Fibroblast of skin of right biceps (primary cell): ENCODE measurements around the gene EDARADD.
"Not testable (repeated sequence)": the region's sequence is repeated elsewhere in the genome, so short reads cannot be mapped to it uniquely, and the experiment has no call there.

Source experiments
- DNase-seq: peaks from one replicate; pipeline ENCODE4 v3.0.0-alpha.2; 2013

The EDARADD gene

GRCh38 chr1:236491469-236492136 is 97.5 kb downstream of the EDARADD start:
- DNase-seq = no peak

DNA sequence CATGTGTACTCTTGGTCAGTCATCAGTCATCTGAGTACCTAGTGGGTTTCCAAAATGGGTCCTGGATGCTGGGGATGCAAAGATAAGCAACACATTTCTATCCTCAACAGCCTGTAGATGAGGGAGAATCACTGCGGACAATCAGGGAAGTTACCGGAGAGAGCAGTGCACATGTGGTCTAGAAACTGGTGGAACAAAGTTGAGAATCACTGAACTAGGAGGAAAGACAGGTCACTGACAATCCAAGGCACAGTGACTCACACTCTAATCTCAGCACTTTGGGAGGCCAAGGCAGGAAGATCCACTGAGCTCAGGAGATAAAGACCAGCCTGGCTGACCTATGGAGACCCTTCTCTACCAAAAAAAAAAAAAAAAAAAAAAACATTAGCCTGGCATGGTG is 98.3 kb downstream of the EDARADD start:
- no peak for DNase-seq

DNA sequence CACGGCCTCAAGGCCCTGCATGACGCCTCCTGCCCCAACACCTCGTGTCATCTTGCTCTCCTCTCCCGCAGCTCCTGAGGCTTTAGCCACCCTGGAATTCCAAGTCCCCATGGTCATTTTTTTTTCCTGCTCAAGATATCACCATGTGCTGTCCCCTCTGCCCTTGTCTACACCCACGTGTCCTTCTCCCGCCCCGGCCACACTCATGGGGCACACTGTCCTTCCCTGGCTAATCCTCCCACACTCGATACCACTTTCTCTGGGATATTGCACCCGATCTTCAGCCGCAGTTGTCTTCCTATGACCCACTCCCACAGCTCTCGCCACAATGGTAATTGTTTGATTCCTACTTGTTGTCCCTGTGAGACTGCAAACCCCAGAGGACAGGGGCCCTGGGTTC is 100.0 kb downstream of the EDARADD start:
- no peak for DNase-seq

DNA sequence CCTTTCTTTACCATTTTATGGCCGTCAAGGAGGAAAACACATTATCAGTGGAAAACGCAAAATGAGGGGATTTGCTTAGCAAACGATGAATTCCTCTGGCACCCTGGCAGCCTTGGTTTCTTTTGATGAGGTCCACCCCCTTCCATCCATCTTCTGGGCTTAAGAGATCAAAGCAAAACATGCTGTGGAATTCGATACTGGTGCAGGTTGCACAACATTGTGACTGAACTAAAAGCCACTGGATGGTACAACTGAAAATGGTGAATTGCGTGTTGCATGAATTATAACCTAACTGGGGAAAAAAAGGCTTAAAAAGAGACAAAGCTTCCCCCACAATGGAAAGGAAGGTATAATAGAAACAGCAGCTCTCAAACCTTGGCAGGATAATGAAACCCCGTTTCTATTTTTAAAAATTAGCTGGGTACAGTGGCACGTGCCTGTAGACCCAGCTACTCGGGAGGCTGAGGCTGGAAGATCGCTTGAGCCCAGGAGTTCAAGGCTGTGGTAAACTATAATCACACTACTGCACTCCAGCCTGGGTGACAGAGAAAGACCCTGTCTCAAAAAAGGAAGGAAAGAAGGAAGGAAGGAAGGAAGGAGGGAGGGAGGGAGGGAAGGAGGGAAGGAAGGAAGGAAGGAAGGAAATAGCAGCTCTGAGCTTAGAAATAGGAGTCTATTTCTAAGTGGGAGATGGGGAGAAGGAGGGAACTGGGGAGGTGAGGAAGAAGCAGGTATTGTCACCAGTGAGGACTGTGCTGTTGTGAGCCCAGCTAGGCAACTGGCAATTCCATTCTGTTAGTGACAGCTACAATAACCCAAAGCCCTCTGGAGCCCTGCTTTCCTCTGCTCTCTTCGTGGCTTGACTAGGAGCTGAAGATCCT is 100.7 kb downstream of the EDARADD start:
- DNase-seq = no peak

DNA sequence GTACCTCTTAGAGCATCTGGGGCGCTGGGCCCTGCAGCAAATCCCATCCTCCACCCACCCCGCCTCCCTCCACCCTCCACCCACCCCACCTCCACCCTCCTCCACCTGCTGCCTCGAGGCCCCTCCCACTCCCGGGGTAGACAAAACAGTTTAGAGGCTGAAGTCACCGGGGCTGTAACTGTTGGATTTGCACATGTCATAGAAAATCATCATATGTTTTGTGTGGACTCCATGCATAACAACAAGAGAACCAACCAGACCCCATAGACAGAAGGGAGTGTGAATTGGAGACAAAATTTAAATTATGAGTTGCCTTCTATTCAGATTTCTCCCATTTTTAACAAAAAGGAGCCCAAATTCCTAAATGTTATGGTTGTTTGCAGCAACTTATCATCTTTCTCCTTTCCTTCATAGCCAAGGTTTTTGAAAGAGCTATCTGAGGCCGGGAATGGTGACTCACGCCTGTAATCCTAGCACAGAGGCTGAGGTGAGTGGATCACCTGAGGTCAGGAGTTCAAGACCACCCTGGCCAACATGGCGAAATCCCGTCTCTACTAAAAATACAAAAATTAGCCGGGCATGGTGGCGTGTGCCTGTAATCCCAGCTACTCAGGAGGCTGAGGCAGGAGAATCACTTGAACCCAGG is 101.5 kb downstream of the EDARADD start:
- DNase-seq = no peak

GRCh38 chr1:236497908-236498307 is 103.8 kb downstream of the EDARADD start:
- no peak for DNase-seq

DNA sequence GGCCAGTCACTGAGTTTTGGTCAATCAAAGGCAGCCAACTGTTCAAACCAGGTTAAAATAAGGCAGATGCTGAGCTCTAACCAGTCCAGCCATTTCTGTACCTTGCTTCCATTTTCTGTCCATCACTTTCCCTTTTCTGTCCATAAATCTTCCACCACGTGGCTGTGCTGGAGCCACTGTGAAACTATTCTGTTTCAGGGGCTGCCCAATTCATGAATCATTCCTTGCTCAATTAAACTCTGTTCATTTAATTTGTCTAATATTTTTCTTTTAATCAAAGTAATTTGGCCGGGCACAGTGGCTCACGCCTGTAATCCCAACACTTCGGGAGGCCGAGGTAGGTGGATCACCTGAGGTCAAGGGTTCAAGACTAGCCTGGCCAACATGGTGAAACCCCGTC is 107.0 kb downstream of the EDARADD start:
- DNase-seq = no peak

- peak; percentile 49 for DNase-seq
Observed at GRCh38 chr1:236502579-236502971, 108.5 kb downstream of the EDARADD start.

DNA sequence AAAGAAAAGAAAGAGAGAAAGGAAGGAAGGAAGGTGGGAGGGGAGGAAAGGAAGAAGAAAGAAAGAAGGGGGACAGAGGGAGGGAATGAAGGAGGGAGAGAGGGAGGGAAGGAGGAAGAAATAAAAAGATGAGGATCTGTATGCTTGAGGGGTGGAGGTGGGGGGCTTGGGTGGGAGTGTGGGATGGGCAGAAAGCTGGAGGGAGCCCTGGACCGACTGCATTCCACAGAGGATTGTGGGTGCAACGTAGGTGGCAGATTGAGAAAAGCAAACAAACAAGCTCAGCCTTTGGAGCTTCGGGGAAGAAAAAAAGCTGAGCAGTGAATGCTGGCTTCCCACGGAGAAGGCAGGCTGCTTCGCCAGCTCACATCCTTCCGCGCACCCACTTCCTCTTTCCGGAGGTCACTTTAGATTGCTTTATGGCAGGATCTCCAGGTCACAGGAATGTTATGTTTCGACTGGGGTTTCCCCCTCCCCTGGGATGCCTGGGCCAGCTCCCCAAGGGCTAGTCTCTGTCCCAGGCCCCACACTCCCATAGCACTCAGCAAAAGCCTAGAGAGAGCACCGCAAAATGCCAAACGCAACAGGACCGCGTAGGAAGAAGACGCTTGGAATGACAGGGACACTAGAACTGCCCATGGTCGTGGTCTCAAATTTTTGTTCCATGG is 109.0 kb downstream of the EDARADD start:
- DNase-seq = peak; percentile 63

GRCh38 chr1:236504338-236504737 is 110.3 kb downstream of the EDARADD start:
- not testable (repeated sequence) for DNase-seq

DNA sequence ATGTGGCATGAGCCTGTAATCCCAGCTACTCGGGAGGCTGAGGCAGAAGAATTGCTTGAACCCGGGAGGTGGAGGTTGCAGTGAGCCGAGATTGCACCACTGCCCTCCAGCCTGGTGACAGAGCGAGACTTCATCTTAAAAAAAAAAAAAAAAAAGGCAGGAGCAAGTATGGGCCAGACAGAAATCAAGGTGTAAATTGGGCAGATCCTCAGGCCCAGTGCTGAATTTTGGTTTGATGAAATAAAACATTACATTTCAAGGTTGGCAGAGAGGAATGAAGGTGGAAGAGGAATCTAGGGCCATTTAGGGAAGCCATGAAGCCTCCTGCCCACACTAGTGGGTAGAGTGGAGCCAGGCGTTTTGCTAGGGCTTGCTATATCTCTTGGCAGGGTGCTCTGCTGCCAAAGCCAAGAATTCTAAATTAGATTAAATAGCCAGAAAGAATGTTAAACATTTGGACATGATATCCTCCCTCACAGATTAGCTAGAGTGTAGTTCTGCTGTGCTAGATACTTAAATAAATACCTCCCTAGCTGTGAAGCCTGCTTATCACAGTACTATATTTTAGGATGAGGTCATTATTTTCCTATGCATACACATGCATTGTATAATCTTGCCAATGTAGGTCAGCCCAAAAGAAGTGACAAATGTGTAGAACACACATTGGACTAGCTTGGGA is 113.1 kb downstream of the EDARADD start:
- peak; percentile 31 for DNase-seq

GRCh38 chr1:236508593-236509027 is 114.5 kb downstream of the EDARADD start:
- no peak for DNase-seq

- DNase-seq = no peak
Observed at GRCh38 chr1:236509203-236509602, 115.1 kb downstream of the EDARADD start.

DNA sequence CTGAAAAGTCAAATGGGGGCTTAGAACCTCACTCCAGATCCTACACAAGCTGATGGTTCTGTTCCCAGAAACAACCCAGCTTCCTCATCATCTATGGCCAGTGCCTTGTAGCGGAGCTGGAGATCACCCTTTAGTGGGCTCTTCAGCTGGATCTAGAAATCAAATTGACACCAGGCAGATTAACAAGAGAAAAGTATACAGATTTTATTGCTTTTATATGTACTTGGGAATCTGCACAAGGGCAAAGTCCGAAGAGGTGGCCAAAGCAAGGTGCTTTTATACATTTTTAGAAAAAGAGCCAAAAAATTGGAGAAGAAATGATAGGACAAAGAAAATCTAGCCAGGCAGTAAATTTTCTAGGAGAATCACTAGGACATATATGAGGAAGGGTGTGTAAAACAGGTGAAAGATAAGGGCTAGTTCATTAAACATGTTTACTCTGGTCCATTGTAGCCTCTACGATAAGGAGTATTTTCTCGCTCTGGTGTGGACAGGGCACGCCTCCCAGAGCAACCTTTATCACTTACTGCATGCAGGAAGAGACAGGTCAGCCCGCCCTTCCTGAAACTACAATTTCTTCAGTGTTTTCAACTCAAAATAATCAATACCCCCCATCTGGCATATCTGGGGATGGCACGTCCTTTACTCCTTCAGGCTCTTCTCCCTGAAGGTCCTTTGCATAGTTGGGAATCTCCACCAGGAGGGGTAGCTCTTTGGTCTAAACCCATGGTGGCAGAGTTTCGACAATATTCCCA is 115.7 kb downstream of the EDARADD start:
- no peak for DNase-seq

GRCh38 chr1:236511735-236512418 is 117.8 kb downstream of the EDARADD start:
- no peak for DNase-seq

GRCh38 chr1:236514703-236515442 is 120.8 kb downstream of the EDARADD start:
- DNase-seq = no peak

DNA sequence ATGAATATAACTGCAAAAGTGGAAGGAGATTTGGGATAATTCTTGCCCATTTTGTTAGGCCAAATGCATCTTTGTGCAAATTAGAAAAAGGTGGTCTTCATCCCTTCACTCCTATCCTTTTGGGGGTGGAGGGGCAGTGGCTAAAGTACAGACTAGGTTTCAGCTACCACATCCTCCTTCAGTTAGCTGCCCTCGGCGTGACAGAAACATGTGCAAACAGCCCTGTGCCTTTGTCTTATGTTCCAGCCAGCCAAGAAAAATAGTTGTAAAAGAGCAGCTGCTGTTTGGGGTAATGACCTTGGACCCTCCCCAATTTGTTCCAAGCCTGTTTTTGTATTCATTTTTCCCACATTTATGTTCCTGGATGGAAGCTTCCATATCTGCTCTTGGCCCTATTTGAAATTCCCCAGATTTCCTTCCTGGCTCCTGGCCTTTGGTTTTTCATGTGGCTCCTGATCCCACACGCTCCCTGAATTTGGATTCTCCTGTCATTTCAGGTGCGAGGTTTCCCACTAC is 121.4 kb downstream of the EDARADD start:
- no peak for DNase-seq

DNA sequence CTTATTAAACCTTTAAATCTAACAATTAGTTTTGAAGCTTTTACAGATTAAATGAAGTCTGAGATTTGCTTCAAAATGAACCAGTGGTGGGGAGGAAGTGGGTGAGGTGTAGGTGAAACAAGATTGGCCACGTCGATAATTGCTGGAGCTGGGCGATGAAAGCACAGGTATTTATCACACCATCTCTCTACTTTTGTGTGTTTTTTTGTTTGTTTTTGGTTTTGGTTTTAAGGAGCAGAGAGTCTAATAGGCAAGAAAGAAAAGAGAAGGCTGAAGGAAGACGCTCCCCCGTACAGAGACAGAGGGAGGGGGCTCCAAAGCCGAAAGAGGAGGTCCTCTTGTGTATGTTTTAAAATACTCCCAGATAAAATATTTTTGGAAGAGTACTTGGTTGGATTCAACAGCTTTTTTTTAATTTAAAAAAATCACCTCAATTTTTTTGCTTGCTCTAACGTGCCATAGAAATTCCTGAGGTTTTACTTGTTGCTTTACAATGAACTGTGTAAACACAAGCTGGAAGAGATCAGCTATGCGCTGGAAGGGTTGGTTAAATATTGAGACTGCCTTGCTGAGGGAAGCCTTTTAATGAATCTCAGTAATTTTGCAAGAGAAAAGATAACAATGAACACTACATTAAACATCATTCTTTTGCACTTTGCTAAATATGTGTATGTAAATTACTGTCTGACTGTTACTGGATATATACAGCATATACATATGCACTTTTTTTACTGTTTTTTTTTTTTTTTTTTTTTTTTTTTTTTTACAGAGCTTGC is 123.0 kb downstream of the EDARADD start:
- DNase-seq = peak; percentile 75

- DNase-seq = peak; percentile 51
Observed at GRCh38 chr1:236518322-236518721, 124.2 kb downstream of the EDARADD start.
